Neural progenitor cell (in vitro differentiated cells): ENCODE results near the gene ESPN. TPM values are rescaled to one million over a fixed set of nuclear protein-coding genes. Genes with fewer than 3 reads are reported as not detected.

Experiments
- DNase-seq: peaks from one replicate; pipeline ENCODE4 v3.0.0-alpha.2; 2016; ENCODE audit warnings: low spot score
- H2AFZ ChIP-seq: fragments of 200-600 bp; sonication (generic); replicated peaks from 2 replicates; pipeline ENCODE4 v1.6.1; 2016; ENCODE audit warnings: antibody characterized with exemption
- H3F3A ChIP-seq: fragments of 200-600 bp; sonication (generic); 2 replicates; pipeline ENCODE4 v1.6.1; 2016; ENCODE audit warnings: antibody characterized with exemption, low read depth
- H3K27ac ChIP-seq: fragments of 200-600 bp; sonication (generic); 2 replicates; pipeline ENCODE4 v1.5.1; 2016; ENCODE audit warnings: mild to moderate bottlenecking
- H3K27me3 ChIP-seq: fragments of 200-600 bp; sonication (generic); 2 replicates; pipeline ENCODE4 v1.6.1; 2016; ENCODE audit warnings: mild to moderate bottlenecking, moderate library complexity
- H3K36me3 ChIP-seq: fragments of 200-600 bp; sonication (generic); 2 replicates; pipeline ENCODE4 v1.5.1; 2016
- H3K4me1 ChIP-seq: fragments of 200-600 bp; sonication (generic); 2 replicates; pipeline ENCODE4 v1.6.1; 2016; ENCODE audit warnings: mixed run types
- H3K4me2 ChIP-seq: fragments of 200-600 bp; sonication (generic); 2 replicates; pipeline ENCODE4 v1.6.1; 2016
- H3K4me3 ChIP-seq: fragments of 200-600 bp; sonication (generic); 2 replicates; pipeline ENCODE4 v1.5.1; 2016
- H3K79me2 ChIP-seq: fragments of 200-600 bp; sonication (generic); 2 replicates; pipeline ENCODE4 v1.6.1; 2016; ENCODE audit warnings: low read depth
- H3K9ac ChIP-seq: fragments of 200-600 bp; sonication (generic); 2 replicates; pipeline ENCODE4 v1.6.1; 2016
- H3K9me3 ChIP-seq: fragments of 200-600 bp; sonication (generic); 2 replicates; pipeline ENCODE4 v1.5.1; 2016; ENCODE audit warnings: low read depth
- H4K20me1 ChIP-seq: fragments of 200-600 bp; sonication (generic); 2 replicates; pipeline ENCODE4 v1.6.1; 2016; ENCODE audit warnings: low read depth
- H3K27ac Mint-ChIP-seq: 3 replicates; pipeline ENCODE4 v1.8.0; 2021; ENCODE audit warnings: mixed read lengths
- H3K27me3 Mint-ChIP-seq: 2 replicates; pipeline ENCODE4 v1.8.0; 2022; ENCODE audit warnings: low read depth, mild to moderate bottlenecking, inconsistent platforms, moderate library complexity, mixed read lengths; ENCODE audit not compliant: insufficient read depth
- H3K36me3 Mint-ChIP-seq: 3 replicates; pipeline ENCODE4 v1.8.0; 2021; ENCODE audit warnings: mixed read lengths
- H3K4me1 Mint-ChIP-seq: 3 replicates; pipeline ENCODE4 v1.8.0; 2021; ENCODE audit warnings: mixed read lengths
- H3K4me3 Mint-ChIP-seq: 3 replicates; pipeline ENCODE4 v1.8.0; 2021; ENCODE audit warnings: mild to moderate bottlenecking, moderate library complexity, mixed read lengths
- H3K9me3 Mint-ChIP-seq: 3 replicates; pipeline ENCODE4 v1.8.0; 2020; ENCODE audit warnings: mixed read lengths
- EZH2 ChIP-seq: fragments of 200-600 bp; sonication (generic); IDR thresholded peaks from 2 replicates; pipeline ENCODE4 v1.6.1; 2017; ENCODE audit warnings: antibody characterized with exemption, mild to moderate bottlenecking, moderate library complexity
- EZH2phosphoT487 ChIP-seq: fragments of 200-600 bp; sonication (generic); IDR thresholded peaks from 2 replicates; pipeline ENCODE4 v1.6.1; 2017; ENCODE audit warnings: antibody characterized with exemption
- total RNA-seq: library from RNA; depleted of rRNA; stranded (reverse); fragments of >200 nt; gene quantifications from 2 replicates; pipeline ENCODE4 v1.2.3, GENCODE V29; 2015; ENCODE audit warnings: low replicate concordance
- TF ChIP-seq, protein P1 (sequence below): fragments of 200-600 bp; sonication (generic); IDR thresholded peaks from 2 replicates; pipeline ENCODE4 v1.5.1; 2017; ENCODE audit warnings: antibody characterized with exemption, mild to moderate bottlenecking

ESPN gene
- total RNA-seq, 1 donor from 2014 or later, result 7.1 TPM

DNA sequence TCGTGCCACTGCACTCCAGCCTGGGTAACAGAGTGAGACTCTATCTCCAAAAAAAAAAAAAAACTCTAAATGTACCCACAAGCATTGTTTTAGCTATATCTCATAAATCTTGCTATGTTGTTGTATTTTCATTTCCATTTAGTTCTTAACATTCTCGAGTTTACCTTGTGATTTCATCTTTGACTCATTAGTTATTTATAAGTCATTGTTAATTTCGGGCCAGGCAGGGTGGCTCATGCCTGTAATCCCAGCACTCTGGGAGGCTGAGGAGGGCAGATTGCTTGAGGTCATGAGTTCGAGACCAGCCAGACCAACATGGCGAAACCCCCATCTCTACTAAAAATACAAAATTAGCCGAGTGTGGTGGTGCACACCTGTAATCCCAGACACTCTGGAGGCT is 16.6 kb upstream of the ESPN start:
- Histone ChIP-seq H3K27me3 (peaks cover 25% of the 10 kb centered on the region), H2AFZ (no peak overlapping the region), H3F3A (peaks cover 15% of the 10 kb centered on the region), H3K9me3 (no peaks in the 10 kb centered on the region), H3K9ac (no peak overlapping the region), H3K4me3 (no peak overlapping the region), H3K4me2 (no peak overlapping the region), H4K20me1 (no peaks in the 10 kb centered on the region), H3K27ac (no peak overlapping the region), H3K79me2 (no peaks in the 10 kb centered on the region), H3K36me3 (no peaks in the 10 kb centered on the region), H3K4me1 (no peaks in the 10 kb centered on the region)
- no peak overlapping the region for H3K27ac Mint-ChIP-seq
- H3K27me3 Mint-ChIP-seq, result peaks cover 22% of the 10 kb centered on the region
- no peaks in the 10 kb centered on the region for H3K36me3 Mint-ChIP-seq
- TF ChIP-seq, protein P1, sequence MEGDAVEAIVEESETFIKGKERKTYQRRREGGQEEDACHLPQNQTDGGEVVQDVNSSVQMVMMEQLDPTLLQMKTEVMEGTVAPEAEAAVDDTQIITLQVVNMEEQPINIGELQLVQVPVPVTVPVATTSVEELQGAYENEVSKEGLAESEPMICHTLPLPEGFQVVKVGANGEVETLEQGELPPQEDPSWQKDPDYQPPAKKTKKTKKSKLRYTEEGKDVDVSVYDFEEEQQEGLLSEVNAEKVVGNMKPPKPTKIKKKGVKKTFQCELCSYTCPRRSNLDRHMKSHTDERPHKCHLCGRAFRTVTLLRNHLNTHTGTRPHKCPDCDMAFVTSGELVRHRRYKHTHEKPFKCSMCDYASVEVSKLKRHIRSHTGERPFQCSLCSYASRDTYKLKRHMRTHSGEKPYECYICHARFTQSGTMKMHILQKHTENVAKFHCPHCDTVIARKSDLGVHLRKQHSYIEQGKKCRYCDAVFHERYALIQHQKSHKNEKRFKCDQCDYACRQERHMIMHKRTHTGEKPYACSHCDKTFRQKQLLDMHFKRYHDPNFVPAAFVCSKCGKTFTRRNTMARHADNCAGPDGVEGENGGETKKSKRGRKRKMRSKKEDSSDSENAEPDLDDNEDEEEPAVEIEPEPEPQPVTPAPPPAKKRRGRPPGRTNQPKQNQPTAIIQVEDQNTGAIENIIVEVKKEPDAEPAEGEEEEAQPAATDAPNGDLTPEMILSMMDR, result no peak
- TF ChIP-seq EZH2, result no peak
- TF ChIP-seq EZH2phosphoT487, result no peak
- H3K4me1 Mint-ChIP-seq, result no peaks in the 10 kb centered on the region
- no peak overlapping the region for H3K4me3 Mint-ChIP-seq
- no peaks in the 10 kb centered on the region for H3K9me3 Mint-ChIP-seq
- DNase-seq, result no peak

DNA sequence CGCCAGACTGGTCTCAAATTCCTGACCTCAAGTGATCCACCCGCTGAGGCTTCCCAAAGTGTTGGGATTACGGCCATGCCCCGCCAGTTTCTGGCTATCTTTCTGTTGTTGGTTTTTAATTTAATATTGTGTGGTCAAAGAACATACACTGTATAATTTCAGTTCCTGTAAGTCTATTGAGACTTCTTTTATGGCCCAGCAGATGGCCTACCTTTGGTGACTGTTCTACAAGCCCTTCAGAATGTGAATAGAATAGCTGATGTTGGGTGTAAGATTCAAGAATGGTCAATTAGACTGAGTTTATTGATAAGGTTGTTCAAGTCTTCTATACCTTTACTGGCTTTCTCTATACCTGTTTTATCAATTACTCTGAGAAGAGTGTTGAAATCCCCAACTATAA is 15.5 kb upstream of the ESPN start:
- peaks cover 23% of the 10 kb centered on the region for H3K27me3 Mint-ChIP-seq
- Histone ChIP-seq H3K36me3 (no peaks in the 10 kb centered on the region), H3K4me2 (no peak overlapping the region), H3F3A (peaks cover 15% of the 10 kb centered on the region), H3K9ac (no peak overlapping the region), H3K27me3 (peaks cover 30% of the 10 kb centered on the region), H3K79me2 (no peaks in the 10 kb centered on the region), H3K4me3 (no peak overlapping the region), H4K20me1 (no peaks in the 10 kb centered on the region), H3K4me1 (no peaks in the 10 kb centered on the region), H3K27ac (no peak overlapping the region), H2AFZ (no peak overlapping the region), H3K9me3 (no peaks in the 10 kb centered on the region)
- H3K4me3 Mint-ChIP-seq, result no peak overlapping the region
- no peak overlapping the region for H3K27ac Mint-ChIP-seq
- TF ChIP-seq, protein P1, result no peak
- no peak for TF ChIP-seq EZH2phosphoT487
- no peak for TF ChIP-seq EZH2
- no peak for DNase-seq
- no peaks in the 10 kb centered on the region for H3K36me3 Mint-ChIP-seq
- H3K4me1 Mint-ChIP-seq, result no peaks in the 10 kb centered on the region
- H3K9me3 Mint-ChIP-seq, result no peaks in the 10 kb centered on the region

DNA sequence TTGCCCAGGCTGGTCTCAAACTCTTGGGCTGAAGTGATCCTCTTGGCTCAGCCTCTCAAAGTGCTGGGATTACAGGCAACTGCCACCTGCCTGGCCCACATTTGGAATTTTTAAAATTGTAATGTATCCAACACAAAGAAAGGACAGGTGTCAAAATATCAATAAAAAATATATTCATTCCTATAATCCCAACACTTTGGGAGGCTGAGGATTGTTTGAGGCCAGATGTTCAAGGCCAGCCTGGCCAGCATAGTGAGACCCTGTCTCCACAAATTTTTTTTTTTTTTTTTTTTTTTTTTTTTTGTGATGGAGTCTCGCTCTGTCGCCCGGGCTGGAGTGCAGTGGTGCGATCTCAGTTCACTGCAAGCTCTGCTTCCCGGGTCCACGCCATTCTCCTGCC is 14.8 kb upstream of the ESPN start:
- Histone ChIP-seq H3K27ac (no peak overlapping the region), H4K20me1 (no peaks in the 10 kb centered on the region), H3K4me1 (no peaks in the 10 kb centered on the region), H3K27me3 (peaks cover 32% of the 10 kb centered on the region), H3K9me3 (no peaks in the 10 kb centered on the region), H3K79me2 (no peaks in the 10 kb centered on the region), H2AFZ (no peak overlapping the region), H3K9ac (no peak overlapping the region), H3K36me3 (no peaks in the 10 kb centered on the region), H3K4me2 (no peak overlapping the region), H3F3A (peaks cover 15% of the 10 kb centered on the region), H3K4me3 (no peak overlapping the region)
- peaks cover 24% of the 10 kb centered on the region for H3K27me3 Mint-ChIP-seq
- no peak overlapping the region for H3K4me3 Mint-ChIP-seq
- H3K4me1 Mint-ChIP-seq, result peaks cover 5% of the 10 kb centered on the region
- no peak overlapping the region for H3K27ac Mint-ChIP-seq
- no peaks in the 10 kb centered on the region for H3K9me3 Mint-ChIP-seq
- TF ChIP-seq EZH2phosphoT487, result no peak
- no peak for DNase-seq
- no peaks in the 10 kb centered on the region for H3K36me3 Mint-ChIP-seq

DNA sequence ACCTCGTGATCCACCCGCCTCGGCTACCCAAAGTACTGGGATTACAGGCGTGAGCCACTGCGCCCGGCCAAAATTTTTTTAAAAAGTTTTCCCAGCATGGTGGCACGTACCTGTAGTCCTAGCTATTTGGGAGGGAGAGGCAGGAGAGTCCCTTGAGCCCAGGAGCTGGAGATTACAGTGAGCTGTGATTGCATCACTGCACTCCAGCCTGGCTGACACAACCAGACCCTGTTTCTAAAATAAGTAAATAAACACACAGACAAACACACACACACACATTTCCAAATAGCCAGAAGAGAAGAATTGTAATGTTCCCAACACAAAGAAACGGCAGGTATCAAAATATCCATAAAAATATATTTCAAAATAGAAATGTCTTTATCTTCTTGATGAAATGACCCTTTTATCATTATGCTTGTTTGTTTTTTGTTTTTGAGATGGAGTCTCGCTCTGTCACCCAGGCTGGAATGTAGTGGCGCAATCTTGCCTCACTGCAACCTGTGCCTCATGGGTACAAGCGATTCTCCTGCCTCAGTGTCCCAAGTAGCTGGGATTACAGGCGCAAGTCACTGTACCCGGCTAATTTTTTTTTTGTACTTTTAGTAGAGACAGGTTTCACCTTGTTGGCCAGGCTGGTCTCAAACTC is 14.2 kb upstream of the ESPN start:
- no peak overlapping the region for H3K4me3 Mint-ChIP-seq
- no peaks in the 10 kb centered on the region for H3K9me3 ChIP-seq
- H2AFZ ChIP-seq, result no peak overlapping the region
- no peak for TF ChIP-seq EZH2phosphoT487
- no peak for TF ChIP-seq EZH2
- TF ChIP-seq, protein P1, result no peak
- H3K27ac Mint-ChIP-seq, result no peak overlapping the region
- peaks cover 32% of the 10 kb centered on the region for H3K27me3 ChIP-seq
- no peak overlapping the region for H3K4me2 ChIP-seq
- H3K27ac ChIP-seq, result no peak overlapping the region
- no peaks in the 10 kb centered on the region for H3K36me3 Mint-ChIP-seq
- no peak overlapping the region for H3K9ac ChIP-seq
- no peaks in the 10 kb centered on the region for H3K36me3 ChIP-seq
- H3K79me2 ChIP-seq, result no peaks in the 10 kb centered on the region
- no peak overlapping the region for H3K4me3 ChIP-seq
- no peaks in the 10 kb centered on the region for H4K20me1 ChIP-seq
- H3K27me3 Mint-ChIP-seq, result peaks cover 25% of the 10 kb centered on the region
- peak; percentile 0 for DNase-seq
- peaks cover 9% of the 10 kb centered on the region for H3F3A ChIP-seq
- H3K9me3 Mint-ChIP-seq, result peaks cover 2% of the 10 kb centered on the region
- H3K4me1 ChIP-seq, result no peaks in the 10 kb centered on the region
- H3K4me1 Mint-ChIP-seq, result peaks cover 5% of the 10 kb centered on the region
